PC-9 (cell line): ENCODE data around the gene RNASEH1. TPM values are rescaled to one million over a fixed set of nuclear protein-coding genes. Genes with fewer than 3 reads are reported as not detected.
"Not testable (repeated sequence)": the region's sequence is repeated elsewhere in the genome, so short reads cannot be mapped to it uniquely, and the experiment has no call there.

Experiments
- BruUV-seq: library from RNA; stranded (reverse); fragments of 400-500 nt; replicated peaks from 2 replicates; lab custom pipeline; 2021; lab: Mats Ljungman, UMichigan
- CTCF ChIA-PET: fragments of 300-600 bp; sonication (Branson Sonifier 250); formaldehyde crosslinking; loops from one replicate; lab custom pipeline; 2022; ENCODE audit warnings: antibody characterized with exemption; lab: Charles Lee
- POLR2A ChIA-PET: fragments of 300-600 bp; sonication (Branson Sonifier 250); formaldehyde crosslinking; loops from one replicate; lab custom pipeline; 2022; ENCODE audit warnings: antibody characterized with exemption; ENCODE audit not compliant: unreplicated experiment; lab: Charles Lee
- DNase-seq, 2 experiments: peaks; one replicate each; pipeline versions ENCODE4 v3.0.0 to v3.0.0-alpha.2; 2015 to 2022; ENCODE audit warnings: mixed read lengths in 1 of 2
- H2AFZ ChIP-seq: fragments of 200-600 bp; sonication (generic); 2 replicates; pipeline ENCODE4 v1.8.1; 2017; ENCODE audit warnings: antibody characterized with exemption
- H3F3A ChIP-seq: fragments of 200-600 bp; sonication (generic); 2 replicates; pipeline ENCODE4 v1.8.1; 2017; ENCODE audit warnings: antibody characterized with exemption, mild to moderate bottlenecking, low read depth; ENCODE audit not compliant: insufficient read depth
- H3K27ac ChIP-seq: fragments of 200-600 bp; sonication (generic); 2 replicates; pipeline ENCODE4 v1.6.1; 2016; ENCODE audit warnings: mixed run types
- H3K27me3 ChIP-seq: fragments of 200-600 bp; sonication (generic); 2 replicates; pipeline ENCODE4 v1.6.1; 2016; ENCODE audit warnings: low read depth, mixed run types; ENCODE audit not compliant: insufficient read depth
- H3K36me3 ChIP-seq: fragments of 200-600 bp; sonication (generic); 2 replicates; pipeline ENCODE4 v1.6.1; 2016; ENCODE audit warnings: low read depth, mixed run types
- H3K4me1 ChIP-seq: fragments of 200-600 bp; sonication (generic); replicated peaks from 2 replicates; pipeline ENCODE4 v1.6.1; 2016; ENCODE audit warnings: mixed run types; ENCODE audit not compliant: insufficient read depth
- H3K4me2 ChIP-seq: fragments of 200-600 bp; sonication (generic); 2 replicates; pipeline ENCODE4 v1.6.1; 2017; ENCODE audit warnings: mixed run types
- H3K4me3 ChIP-seq: fragments of 200-600 bp; sonication (generic); 2 replicates; pipeline ENCODE4 v1.6.1; 2016; ENCODE audit warnings: mixed run types
- H3K79me2 ChIP-seq: fragments of 200-600 bp; sonication (generic); 2 replicates; pipeline ENCODE4 v1.6.1; 2017; ENCODE audit warnings: low read depth, mixed run types
- H3K9me2 ChIP-seq: fragments of 200-600 bp; sonication (generic); 2 replicates; pipeline ENCODE4 v1.8.1; 2017; ENCODE audit warnings: mild to moderate bottlenecking; ENCODE audit not compliant: insufficient read depth
- H3K9me3 ChIP-seq: fragments of 200-600 bp; sonication (generic); 2 replicates; pipeline ENCODE4 v1.8.1; 2016; ENCODE audit warnings: low read depth; ENCODE audit not compliant: insufficient read depth
- H4K20me1 ChIP-seq: fragments of 200-600 bp; sonication (generic); 2 replicates; pipeline ENCODE4 v1.8.1; 2017; ENCODE audit not compliant: insufficient read depth
- EZH2 ChIP-seq: fragments of 200-600 bp; sonication (generic); IDR thresholded peaks from 2 replicates; pipeline ENCODE4 v1.8.0; 2017; ENCODE audit warnings: antibody characterized with exemption, low read depth
- intact Hi-C: fragments of 100-400 bp; cut with micrococcal nuclease; formaldehyde crosslinking; loops from one replicate; pipeline ENCODE4 v1.10.0; 2022; ENCODE audit not compliant: unreplicated experiment
- total RNA-seq: library from RNA; stranded (reverse); gene quantifications from 2 replicates; pipeline ENCODE4 v1.2.3, GENCODE V29; 2021
- TF ChIP-seq, protein P1 (sequence below): fragments of 200-600 bp; sonication (generic); conservative IDR thresholded peaks from 2 replicates; pipeline ENCODE4 v1.6.1; 2017; ENCODE audit warnings: mixed run types, antibody characterized with exemption, mild to moderate bottlenecking, moderate library complexity

Gene RNASEH1
- total RNA-seq, 1 experiment from 2014 or later: 28.4 TPM

DNA sequence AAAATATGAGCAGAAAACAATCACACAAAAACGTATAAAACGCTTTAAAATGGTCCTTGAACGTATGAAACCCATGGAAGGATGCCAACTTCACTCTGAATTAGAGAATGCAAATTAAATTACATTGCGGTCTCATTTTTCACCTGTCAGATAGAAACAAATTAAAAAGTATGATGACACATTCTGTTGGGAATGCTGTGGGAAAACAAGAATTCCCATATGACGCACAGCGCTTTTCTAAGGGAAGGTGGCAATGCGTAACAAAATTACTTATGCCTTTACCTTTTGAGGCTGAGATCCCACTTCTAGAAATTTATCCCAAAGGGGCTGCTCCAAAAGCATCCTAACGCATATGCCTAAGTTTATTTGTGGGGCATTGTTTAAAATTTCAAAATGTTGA is 13.2 kb upstream of the RNASEH1 start:
- no peak overlapping the region for H3K4me3 ChIP-seq
- ChIA-PET CTCF (no interaction called here), POLR2A (no interaction called here)
- DNase-seq: no peak
- intact Hi-C loops: no loop called here
- H3K4me1 ChIP-seq: peaks cover 10% of the 10 kb centered on the region; the same call in 1 of the 2 replicates
- no peak overlapping the region for H3K27ac ChIP-seq
- no peak overlapping the region for H2AFZ ChIP-seq
- peaks cover 6% of the 10 kb centered on the region for H4K20me1 ChIP-seq
- peaks cover 7% of the 10 kb centered on the region for H3K36me3 ChIP-seq
- peaks cover 12% of the 10 kb centered on the region for H3K79me2 ChIP-seq
- no peak for TF ChIP-seq EZH2
- TF ChIP-seq, protein P1, sequence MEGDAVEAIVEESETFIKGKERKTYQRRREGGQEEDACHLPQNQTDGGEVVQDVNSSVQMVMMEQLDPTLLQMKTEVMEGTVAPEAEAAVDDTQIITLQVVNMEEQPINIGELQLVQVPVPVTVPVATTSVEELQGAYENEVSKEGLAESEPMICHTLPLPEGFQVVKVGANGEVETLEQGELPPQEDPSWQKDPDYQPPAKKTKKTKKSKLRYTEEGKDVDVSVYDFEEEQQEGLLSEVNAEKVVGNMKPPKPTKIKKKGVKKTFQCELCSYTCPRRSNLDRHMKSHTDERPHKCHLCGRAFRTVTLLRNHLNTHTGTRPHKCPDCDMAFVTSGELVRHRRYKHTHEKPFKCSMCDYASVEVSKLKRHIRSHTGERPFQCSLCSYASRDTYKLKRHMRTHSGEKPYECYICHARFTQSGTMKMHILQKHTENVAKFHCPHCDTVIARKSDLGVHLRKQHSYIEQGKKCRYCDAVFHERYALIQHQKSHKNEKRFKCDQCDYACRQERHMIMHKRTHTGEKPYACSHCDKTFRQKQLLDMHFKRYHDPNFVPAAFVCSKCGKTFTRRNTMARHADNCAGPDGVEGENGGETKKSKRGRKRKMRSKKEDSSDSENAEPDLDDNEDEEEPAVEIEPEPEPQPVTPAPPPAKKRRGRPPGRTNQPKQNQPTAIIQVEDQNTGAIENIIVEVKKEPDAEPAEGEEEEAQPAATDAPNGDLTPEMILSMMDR: no peak
- H3K4me2 ChIP-seq: no peak overlapping the region
- no TSS peak for BruUV-seq
- peaks cover 9% of the 10 kb centered on the region for H3F3A ChIP-seq
- no peaks in the 10 kb centered on the region for H3K27me3 ChIP-seq
- no peaks in the 10 kb centered on the region for H3K9me3 ChIP-seq
- H3K9me2 ChIP-seq: no peaks in the 10 kb centered on the region

DNA sequence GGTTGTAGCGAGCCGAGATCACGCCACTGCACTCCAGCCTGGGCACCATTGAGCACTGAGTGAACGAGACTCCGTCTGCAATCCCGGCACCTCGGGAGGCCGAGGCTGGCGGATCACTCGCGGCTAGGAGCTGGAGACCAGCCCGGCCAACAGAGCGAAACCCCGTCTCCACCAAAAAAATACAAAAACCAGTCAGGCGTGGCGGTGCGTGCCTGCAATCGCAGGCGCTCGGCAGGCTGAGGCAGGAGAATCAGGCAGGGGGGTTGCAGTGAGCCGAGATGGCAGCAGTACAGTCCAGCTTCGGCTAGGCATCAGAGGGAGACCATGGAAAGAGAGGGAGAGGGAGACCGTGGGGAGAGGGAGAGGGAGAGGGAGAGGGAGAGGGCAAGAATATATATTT is 11.5 kb upstream of the RNASEH1 start:
- BruUV-seq, H3K36me3 ChIP-seq, H4K20me1 ChIP-seq, CTCF ChIA-PET, H3K9me3 ChIP-seq, POLR2A ChIA-PET, H3K79me2 ChIP-seq, H2AFZ ChIP-seq, H3K4me3 ChIP-seq, intact Hi-C loops, H3K4me2 ChIP-seq, DNase-seq, H3K4me1 ChIP-seq, H3K27ac ChIP-seq, H3F3A ChIP-seq, H3K9me2 ChIP-seq, H3K27me3 ChIP-seq: not testable (repeated sequence)

DNA sequence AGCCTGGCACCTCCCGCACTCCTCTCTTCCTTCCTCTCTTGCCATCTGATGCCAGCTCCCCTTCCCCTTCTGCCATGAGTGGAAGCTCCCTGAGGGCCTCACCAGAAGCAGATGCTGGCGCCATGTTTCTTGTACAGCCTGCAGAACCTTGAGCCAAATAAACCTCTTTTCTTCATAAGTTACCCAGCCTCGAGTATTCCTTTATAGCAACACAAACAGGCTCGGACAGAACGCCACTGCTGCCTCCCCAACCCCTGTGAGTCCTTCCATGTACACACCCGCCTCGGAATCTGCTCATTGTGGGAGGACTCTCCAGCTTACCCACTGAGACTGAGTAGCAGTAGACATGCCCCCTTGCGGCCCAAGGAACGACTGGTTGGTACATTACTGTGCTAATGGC is 8.7 kb upstream of the RNASEH1 start:
- H4K20me1 ChIP-seq: no peaks in the 10 kb centered on the region
- no peaks in the 10 kb centered on the region for H3K4me1 ChIP-seq
- BruUV-seq: no TSS peak
- H3K4me3 ChIP-seq: no peak overlapping the region
- H3K27ac ChIP-seq: no peak overlapping the region
- intact Hi-C loops: no loop called here
- no peak overlapping the region for H2AFZ ChIP-seq
- DNase-seq: no peak
- ChIA-PET POLR2A (no interaction called here), CTCF (no interaction called here)
- no peaks in the 10 kb centered on the region for H3K36me3 ChIP-seq
- no peak overlapping the region for H3K4me2 ChIP-seq
- no peaks in the 10 kb centered on the region for H3K9me2 ChIP-seq
- H3F3A ChIP-seq: 0 out of 2 replicates have a peak, but pooled peaks cover 5% of the 10 kb centered on the region
- no peaks in the 10 kb centered on the region for H3K9me3 ChIP-seq
- H3K79me2 ChIP-seq: no peaks in the 10 kb centered on the region
- TF ChIP-seq EZH2: no peak
- TF ChIP-seq, protein P1: no peak
- H3K27me3 ChIP-seq: no peaks in the 10 kb centered on the region

DNA sequence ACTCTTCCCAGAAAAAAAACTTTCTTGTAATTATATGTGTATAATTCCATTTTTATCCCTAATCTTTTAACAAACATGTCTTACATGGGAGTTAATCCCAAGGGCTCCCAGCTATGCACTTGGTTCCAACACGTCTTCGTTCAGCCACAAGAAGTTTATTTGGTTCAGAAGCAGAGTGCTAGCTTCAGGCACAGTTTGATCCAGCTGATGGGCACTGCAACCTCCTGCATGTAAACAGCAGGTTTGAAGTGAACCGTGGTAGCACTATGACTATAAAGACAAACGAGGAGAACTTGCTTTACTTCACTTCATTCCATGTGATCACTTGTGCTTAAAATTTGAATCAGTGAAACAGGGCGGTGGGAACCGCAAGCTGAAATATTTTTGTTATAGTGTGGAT is 7.0 kb upstream of the RNASEH1 start:
- TF ChIP-seq EZH2: no peak
- TF ChIP-seq, protein P1: no peak
- Histone ChIP-seq H3K36me3 (peaks cover 8% of the 10 kb centered on the region; the same call in 1 of the 2 replicates), H4K20me1 (no peaks in the 10 kb centered on the region), H3K9me2 (no peaks in the 10 kb centered on the region), H2AFZ (no peak overlapping the region), H3K9me3 (no peaks in the 10 kb centered on the region), H3F3A (peaks cover 13% of the 10 kb centered on the region; the same call in 1 of the 2 replicates), H3K27ac (no peak overlapping the region), H3K4me1 (no peaks in the 10 kb centered on the region), H3K79me2 (peaks cover under 1% of the 10 kb centered on the region; the same call in 1 of the 2 replicates), H3K4me3 (no peak overlapping the region), H3K27me3 (no peaks in the 10 kb centered on the region), H3K4me2 (no peak overlapping the region)
- ChIA-PET POLR2A (no interaction called here), CTCF (no interaction called here)
- intact Hi-C loops: no loop called here
- BruUV-seq: no TSS peak
- no peak for DNase-seq
